GM21447 (cell line): ENCODE results near the gene RHBDL3.
"Not testable (repeated sequence)": the region's sequence is repeated elsewhere in the genome, so short reads cannot be mapped to it uniquely, and the experiment has no call there.

Experiments used
- ATAC-seq: cut with Tn5 transposase; IDR thresholded peaks from one replicate; pipeline ENCODE4 v1.9.1; 2021; ENCODE audit not compliant: unreplicated experiment

The RHBDL3 gene

DNA sequence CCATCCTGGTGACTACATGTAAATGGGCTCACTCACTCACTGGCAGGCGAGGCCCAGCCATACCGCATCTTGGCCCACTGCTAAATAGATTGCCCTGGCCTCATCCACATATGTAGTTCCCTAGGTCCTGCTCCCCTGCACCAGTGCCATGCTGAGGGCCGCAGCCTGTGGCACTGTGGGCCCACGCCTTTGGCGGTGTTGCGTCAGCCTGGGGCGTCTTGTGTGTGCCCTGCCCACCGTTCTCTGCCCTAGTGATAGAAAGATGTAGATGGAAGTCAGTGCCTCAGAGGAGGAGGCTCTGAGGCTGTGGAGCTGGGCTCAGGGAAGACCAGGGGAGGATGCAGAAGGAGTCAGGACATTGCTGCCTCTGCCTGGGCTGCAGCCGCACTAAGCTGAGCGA, 57.4 kb downstream of the RHBDL3 start:
- no peak for ATAC-seq

- no peak for ATAC-seq
These were observed 58.3 kb downstream of the RHBDL3 start for GRCh38 chr17:32323811-32324491.

DNA sequence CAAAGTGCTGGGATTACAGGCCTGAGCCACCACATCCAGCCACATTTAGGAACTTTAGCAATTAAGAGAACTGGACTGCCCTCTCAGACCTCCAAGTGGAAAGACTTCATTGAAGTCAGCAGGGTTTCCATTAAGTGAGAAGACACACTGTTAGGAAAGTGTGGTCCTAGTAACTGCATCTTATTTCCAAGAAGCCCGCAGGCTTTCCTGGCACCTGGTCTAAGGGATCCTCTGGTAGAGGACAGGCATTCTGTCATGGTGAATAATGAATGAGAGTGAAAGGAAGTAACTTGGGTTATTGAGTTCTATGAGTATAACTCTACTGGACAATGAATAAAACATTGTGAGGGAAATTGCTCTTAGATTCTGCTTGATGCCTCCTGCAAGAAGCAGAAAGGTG, 62.3 kb downstream of the RHBDL3 start:
- no peak for ATAC-seq

GRCh38 chr17:32330147-32330546, 64.5 kb downstream of the RHBDL3 start:
- ATAC-seq, result no peak

GRCh38 chr17:32331243-32332040, 65.8 kb downstream of the RHBDL3 start:
- no peak for ATAC-seq

DNA sequence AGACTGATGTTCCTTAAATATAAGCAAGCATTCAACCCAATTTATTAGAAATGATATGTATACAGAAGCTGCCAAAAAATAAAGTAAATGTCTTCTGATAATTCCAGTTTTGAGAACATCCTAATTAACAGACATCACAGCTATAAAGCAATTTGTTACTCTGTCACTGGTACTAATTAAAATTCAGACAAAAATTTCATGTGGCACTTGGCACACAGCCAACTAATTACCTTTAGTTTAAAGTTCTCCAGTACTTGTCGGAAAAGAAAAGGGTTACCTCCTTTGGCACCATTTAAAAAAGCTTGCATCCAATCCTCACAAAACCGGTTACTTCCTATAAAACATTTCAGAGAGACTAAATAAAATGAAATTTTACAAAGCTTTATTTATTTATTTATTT, 67.6 kb downstream of the RHBDL3 start:
- ATAC-seq, result no peak

DNA sequence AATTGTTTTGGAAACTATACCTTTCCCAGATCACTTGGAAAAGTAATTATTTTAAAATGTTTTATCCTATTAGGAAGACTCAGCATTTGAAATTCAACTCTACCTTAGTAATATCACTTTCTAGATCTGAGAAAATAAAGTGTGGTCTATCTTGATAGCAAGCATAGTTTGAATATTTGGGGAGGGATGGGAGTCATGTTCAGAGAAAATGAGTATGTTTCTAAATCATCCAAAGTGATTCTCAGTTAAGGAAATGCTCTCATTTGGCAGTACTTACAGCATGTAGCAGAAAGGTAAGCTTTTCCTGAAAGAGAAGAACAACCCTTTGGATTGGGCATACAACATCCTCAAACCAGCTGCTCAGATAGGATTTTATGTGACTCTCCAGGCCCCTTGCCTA, 69.4 kb downstream of the RHBDL3 start:
- ATAC-seq, result no peak

DNA sequence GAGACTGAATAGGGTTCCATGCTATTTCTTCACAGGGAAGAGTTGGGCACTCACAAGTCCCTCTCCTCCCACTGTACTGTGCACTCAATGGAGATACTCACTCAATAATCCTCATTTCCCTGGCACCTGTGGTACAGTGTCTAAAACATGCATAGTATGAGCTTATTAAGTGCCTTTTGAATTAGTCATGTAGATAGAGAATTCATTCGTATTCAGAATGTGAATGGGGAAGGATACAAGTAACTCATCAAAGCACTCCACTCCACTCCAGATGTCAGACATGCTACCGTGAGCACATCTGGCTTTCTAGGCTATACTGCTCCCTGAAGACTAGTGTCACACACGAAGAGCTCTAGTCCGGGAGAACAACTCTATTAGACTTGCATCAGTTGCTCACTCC, 70.1 kb downstream of the RHBDL3 start:
- ATAC-seq, result no peak

GRCh38 chr17:32341141-32341856, 75.7 kb downstream of the RHBDL3 start:
- peak; percentile 25 for ATAC-seq

- peak; percentile 82 for ATAC-seq
These were observed 76.4 kb downstream of the RHBDL3 start, which contains the start of gene C17orf75 for GRCh38 chr17:32341857-32342602. Gene C17orf75, minus strand, starts transcription at chr17:32342173. Its CDS starts 34 bp downstream, at chr17:32342139.

DNA sequence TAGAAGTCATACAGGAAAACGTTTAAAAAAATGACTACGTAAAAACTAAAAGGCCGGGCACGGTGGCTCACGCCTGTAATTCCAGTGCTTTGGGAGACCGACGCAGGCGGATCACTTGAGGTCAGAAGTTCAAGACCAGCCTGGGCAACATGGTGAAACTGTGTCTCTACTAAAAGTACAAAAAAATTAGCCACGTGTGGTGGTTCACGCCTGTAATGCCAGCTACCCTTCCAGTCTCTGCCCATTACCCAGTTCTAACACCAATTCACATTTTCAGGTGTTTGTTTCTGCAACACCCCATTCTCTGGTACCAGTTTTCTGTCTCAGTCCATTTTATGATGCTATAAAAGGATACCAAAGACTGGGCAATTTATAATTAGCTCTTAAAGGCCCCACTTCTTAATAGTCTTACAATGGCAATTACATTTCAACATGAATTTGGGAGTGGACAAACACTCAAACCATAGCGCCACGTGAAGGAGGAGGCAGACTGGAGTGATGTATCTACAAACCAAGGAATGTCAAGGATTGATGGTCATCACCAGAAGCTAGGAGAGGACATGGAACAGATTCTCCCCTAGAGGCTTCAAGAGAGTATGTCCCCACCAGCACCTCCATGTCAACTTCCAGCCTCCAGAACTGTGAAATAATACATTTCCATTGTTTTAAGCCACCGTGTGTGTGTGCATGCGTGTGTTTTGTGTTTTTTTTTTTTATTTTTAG, 77.1 kb downstream of the RHBDL3 start:
- no peak for ATAC-seq

DNA sequence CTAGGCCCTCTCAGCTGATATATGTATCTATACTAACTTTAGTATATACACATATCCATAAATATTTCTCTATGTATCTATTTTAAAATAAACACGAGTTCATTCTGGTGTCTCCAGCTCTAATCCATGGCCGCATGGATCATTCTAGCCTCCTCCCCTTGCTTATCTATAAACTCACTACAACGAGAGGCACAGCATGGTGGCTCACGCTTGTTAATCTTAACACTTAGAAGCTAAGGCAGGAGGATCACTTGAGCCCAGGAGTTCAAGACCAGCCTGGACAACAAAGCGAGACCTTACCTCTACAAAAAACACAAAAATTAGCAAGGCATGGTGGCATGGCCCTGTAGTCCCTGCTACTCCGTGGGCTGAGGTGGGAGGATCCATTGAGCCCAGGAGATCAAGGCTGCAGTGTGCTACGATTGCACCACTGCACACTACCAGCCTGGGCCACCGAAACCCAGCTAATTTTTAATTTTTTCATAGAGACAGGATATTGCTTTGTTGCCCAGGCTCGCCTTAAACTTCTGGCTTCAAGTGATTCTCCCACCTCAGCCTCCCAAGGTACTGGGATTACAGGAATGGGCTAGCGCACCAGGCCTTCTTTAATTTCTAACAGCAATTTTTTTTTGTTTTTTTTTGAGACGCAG, 80.4 kb downstream of the RHBDL3 start:
- no peak for ATAC-seq

GRCh38 chr17:32348483-32348800, 82.8 kb downstream of the RHBDL3 start:
- no peak for ATAC-seq

DNA sequence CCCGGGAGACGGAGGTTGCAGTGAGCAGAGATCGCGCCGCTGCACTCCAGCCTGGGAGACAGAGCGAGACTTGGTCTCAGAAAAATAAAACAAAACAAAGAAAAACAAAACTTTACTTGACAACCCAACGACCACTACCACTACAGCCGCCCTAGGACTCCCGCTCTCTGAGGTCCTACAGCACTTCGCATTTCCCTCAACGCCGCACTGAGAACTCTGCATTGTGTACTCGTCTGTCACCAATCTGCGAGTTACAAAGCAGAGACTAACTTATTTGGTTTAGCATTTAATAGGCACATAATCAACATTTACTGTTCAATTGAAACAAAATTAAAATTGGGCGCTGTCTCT, 83.8 kb downstream of the RHBDL3 start:
- ATAC-seq, result no peak

DNA sequence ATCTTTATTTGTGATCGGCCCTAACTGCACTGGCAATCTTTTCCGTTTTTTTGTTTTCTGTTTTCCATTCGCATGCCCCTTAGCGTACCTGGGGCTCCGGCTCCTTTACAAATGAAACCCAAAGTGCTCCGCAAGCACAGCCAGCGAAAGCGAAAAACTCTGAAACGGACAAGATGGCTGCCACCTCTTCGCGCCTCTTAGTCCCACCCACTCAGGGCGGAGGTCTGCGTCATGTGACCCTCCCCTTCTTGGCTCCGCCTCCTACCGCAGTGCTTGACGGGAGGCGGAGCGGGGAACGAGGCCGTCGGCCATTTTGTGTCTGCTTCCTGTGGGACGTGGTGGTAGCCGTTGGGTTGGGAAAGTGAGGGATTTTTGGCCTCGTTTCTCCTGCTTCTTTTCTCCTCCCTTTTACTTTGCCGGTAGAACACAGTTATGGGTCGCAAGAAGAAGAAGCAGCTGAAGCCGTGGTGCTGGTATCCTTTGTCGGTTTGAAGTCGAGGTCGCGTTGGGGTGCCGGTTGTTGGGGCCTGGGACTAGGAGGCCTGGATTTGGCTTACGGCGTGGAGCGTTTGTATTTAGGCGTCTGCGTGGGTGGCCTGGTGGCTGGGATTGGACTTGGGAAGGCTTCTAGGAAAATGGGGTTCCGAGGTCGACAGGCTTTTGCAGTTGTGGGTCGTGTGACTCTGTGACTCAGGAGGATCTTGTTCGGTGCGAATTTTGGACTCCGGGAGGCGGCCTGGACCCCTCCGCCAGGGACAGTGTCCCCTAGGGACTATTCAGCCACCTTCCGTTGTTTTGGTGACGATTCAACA, 84.4 kb downstream of the RHBDL3 start, which contains the start of gene ZNF207:
Gene ZNF207, plus strand, starts transcription at position 304 of the 812 bp plus-strand sequence. Its CDS starts 129 bp downstream, at position 433.
- ATAC-seq, result peak; percentile 81

DNA sequence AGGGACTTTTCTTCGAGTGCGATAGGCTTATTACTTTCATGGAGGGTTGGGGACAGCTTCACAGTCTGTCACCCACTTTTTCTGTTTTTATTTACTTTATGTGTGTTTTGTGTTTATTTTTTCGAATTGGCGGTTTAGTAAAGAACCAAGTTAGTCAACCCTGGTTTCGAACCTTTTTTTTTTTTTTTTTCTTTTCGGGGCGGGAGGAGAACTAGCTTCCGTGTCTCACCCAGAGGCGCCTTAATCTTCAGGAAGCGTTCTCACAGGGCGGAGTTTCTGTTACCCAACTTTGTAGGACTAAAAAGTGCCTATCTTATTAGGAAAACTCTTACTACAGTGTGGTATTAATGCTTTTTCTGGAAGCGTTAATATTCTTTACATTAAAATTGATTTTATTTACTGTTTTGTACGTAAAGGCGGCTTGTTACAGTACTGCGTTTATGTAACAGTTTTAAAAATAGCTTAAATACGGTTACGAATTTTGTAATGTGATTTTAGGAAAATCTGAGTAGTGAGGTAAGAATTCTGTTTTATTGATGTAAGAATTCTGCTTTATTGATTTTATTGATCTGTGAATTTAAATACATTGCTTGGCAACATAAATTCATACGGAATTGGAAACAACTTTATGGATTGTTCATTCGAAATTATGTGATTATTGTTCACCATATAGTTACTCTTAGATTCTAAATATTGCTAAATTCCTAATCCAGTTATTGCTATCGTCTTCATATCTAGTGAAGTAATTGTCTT, 85.2 kb downstream of the RHBDL3 start:
- peak; percentile 29 for ATAC-seq

DNA sequence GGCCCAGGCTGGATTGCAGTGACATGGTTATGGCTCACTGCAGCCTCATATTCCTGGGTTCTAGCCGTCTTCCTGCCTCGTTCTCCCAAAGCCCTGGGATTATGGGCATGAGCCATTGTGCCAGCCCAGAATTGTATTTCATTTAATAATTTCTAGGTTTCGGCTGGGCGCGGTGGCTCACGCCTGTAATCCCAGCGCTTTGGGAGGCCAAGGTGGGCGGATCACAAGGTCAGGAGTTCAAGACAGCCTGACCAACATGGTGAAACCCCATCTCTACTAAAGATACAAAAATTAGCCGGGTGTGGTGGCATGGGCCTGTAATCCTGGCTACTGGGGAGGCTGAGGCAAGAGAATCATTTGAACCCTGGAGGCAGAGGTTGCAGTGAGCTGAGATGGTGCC, 87.1 kb downstream of the RHBDL3 start:
- ATAC-seq, result not testable (repeated sequence)

GRCh38 chr17:32355649-32356377, 90.2 kb downstream of the RHBDL3 start:
- no peak for ATAC-seq
